NCI-H524 (cell line): Measurements from ENCODE around the gene CTPS2.
"Not testable (repeated sequence)": the region's sequence is repeated elsewhere in the genome, so short reads cannot be mapped to it uniquely, and the experiment has no call there.

Experiments used
- DNase-seq, 2 experiments: peaks; one replicate each; lab custom pipeline; 2025; lab: John Stamatoyannopoulos, UW

The CTPS2 gene

DNA sequence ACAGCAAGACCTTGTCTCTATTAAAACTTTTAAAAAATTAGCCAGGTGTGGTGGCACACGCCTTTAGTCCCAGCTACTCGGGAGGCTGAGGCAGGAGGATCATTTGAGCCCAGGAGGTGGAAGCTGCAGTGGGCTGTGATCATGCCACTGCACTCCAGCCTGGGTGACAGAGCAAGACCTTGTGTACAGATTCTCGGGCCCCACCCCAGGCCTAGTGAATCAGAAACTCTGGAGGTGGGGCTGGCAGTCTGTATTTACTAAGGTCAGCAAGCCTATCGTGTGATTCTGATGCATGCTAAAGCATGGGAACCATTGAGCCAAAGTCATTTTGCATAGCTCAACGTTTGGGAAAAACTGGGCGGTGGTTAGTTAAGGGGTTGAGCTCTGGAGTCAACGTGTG, 59.0 kb downstream of the CTPS2 start:
- no peak for DNase-seq

- no peak for DNase-seq
Observed at GRCh38 chrX:16651391-16652024, 61.0 kb downstream of the CTPS2 start.

- DNase-seq: no peak
Observed at GRCh38 chrX:16649858-16650257, 62.6 kb downstream of the CTPS2 start, which contains the start of gene S100G. Gene S100G (plus strand): TSS chrX:16650158. CDS start chrX:16651007, 849 bp downstream.

DNA sequence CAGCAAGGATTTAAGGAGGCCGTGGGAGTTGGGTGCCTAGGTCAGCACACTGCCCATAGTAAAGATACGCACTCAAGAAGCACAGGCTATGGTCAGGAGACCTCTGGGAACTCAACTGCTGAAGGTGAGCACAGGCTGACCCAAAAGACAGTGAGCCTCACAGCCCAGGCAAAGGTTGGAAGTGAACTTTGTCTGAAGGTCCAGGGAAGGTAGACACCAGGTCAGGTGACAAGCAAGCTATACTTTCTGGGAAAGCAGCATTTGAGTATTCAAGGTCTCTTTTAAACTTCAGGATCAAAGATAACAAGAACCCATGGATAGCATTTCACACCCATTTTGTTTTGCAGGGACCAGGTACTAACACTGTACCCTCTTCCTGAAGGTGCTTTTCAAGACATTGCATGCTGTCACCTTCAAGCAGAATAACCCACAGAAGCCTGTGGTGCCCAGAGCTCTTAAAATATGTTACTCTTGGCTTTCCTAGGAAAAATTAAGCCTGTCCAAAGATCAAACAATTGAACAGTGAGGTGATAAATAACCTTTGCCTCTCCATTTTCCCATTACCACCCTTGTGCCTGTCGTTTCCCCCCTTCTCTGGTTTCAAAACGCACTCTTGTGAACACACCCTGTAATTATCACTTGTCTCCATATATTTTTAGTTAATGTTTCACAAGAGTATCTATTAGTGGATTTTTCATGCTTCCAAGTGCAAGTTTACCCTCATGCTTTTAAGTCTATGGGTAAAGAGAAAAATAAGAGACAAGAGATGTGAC, 65.9 kb downstream of the CTPS2 start:
- no peak for DNase-seq

- DNase-seq: no peak
Observed at GRCh38 chrX:16643176-16643575, 69.3 kb downstream of the CTPS2 start.

- DNase-seq: no peak
Observed at GRCh38 chrX:16640823-16641222, 71.6 kb downstream of the CTPS2 start.

DNA sequence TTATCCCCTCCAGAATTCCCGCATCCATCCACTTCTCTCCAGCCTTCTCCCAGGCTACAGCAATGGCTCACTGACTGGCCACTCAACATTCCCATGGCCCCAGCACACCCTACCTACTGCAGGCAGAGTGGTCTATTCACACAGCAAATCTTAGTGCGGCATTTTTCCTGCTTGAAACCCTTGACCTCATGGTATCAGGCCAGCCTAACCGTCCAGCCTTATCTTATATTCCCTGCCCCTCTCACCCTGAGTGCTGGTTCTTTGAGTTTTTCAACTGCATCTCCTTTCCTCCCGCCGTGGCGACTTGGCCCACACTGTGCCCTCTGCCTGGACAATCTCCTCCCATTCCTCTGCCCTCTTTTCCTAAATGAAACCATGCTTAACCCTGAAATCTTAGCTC, 72.5 kb downstream of the CTPS2 start:
- no peak for DNase-seq

- no peak for DNase-seq
Observed at GRCh38 chrX:16638533-16638932, 73.9 kb downstream of the CTPS2 start.

- DNase-seq: no peak
Observed at GRCh38 chrX:16635596-16635995, 76.9 kb downstream of the CTPS2 start.

GRCh38 chrX:16635040-16635439, 77.4 kb downstream of the CTPS2 start:
- DNase-seq: no peak

DNA sequence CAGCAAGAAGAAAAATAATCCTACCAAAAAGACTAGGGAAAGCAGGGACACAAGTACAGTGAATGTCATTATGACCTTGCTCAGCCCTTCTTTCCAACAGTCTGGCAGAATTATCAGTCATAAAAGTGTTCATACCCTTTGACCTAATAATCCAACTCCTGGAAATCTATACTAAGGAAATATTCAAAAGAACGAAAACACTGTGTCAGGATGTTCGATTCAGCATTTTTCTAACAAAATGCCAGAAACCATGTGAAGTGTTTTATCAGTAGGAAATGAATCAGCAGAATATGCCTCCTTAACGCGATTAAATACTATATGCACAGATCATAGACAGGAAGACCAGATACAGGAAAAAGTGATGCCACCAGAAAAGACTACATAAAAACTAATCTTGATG, 78.7 kb downstream of the CTPS2 start:
- DNase-seq: no peak

GRCh38 chrX:16629909-16630308, 82.6 kb downstream of the CTPS2 start:
- DNase-seq: peak in 1 of 2 experiments; percentile 14

DNA sequence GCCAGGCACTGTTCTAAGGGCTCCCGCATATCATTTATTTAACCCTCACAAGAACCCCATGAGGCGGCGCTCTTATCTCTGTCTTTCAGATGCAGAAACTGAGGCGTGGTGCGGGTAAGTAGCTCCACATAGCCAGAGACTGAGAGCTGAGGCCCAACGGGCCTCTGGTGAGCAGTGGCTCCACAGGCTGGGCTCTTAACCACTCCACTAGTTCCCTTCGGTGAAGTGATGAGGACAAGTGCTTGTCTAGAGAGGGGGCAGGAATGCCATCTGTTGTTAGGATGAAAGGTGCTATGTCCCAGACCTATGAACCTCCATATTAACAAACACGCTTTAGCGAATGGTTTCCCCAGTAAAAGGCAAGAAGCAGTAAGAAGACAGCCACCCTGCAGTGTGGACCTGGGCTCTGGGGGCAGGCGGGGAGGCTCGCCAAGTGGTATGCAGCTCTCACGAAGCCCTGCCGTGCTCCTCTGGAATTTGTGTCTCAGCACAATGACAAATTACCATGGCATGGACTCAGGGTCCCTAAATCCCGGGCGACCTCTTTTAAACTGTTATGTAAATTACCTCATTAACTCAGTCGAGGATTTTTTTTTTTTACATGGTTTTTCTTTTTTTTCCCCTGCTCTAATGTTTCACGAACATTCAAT, 83.4 kb downstream of the CTPS2 start:
- peak; percentile 62 to 82 for DNase-seq

- DNase-seq: not testable (repeated sequence)
Observed at GRCh38 chrX:16628511-16628910, 84.0 kb downstream of the CTPS2 start.

DNA sequence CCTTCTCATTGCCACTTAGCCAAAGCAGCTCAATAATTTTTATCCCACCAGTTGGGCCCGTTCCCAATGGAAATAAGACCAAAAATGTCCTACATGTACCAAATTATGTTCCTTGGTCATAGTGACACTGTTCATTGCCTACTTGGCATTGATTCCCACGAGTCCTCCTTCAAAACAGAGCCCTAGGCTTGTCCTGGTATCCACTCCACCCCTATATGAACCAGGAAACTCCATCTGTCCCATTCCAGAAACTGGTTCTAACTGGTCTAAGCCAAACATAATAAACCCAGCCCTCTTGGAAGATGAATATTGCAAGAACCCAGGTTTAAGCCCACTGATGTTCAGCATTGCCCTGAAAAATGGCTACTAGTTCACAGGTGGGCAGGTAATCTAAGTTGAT, 93.4 kb downstream of the CTPS2 start:
- DNase-seq: no peak

GRCh38 chrX:16618422-16618821, 94.0 kb downstream of the CTPS2 start:
- no peak for DNase-seq

DNA sequence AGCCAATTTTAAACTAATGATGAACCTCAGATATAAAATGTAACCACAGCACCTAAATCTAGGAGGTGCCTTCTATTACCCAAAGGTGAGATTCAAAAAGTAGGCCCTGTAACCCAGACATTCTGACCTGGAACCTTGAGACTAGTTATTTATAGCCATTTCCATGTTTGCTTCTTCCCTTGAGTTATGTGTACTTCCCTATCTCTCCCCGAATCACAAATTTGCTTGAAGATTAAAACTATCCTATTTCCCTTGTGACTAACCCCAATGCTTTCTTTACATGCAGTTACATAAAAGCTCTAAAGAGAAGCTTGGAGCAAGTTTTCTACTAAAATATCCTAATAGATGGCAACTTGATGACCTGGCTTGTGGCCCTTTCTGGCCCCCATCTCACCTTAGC, 95.1 kb downstream of the CTPS2 start:
- no peak for DNase-seq

GRCh38 chrX:16612257-16612897, 100.1 kb downstream of the CTPS2 start:
- DNase-seq: no peak

- DNase-seq: not testable (repeated sequence)
Observed at GRCh38 chrX:16610654-16611053, 101.8 kb downstream of the CTPS2 start.

- no peak for DNase-seq
Observed at GRCh38 chrX:16610121-16610621, 102.3 kb downstream of the CTPS2 start.

- DNase-seq: no peak
Observed at GRCh38 chrX:16606142-16606720, 106.2 kb downstream of the CTPS2 start.

- no peak for DNase-seq
Observed at GRCh38 chrX:16604337-16604736, 108.1 kb downstream of the CTPS2 start.
